HG02798 (cell line): ENCODE data around the gene ZNF425.
A peak's percentile ranks its signal among the peaks of the same experiment; 100 is the strongest.
"Not testable (repeated sequence)": the region's sequence is repeated elsewhere in the genome, so short reads cannot be mapped to it uniquely, and the experiment has no call there.

Source experiments
- ATAC-seq: cut with Tn5 transposase; IDR thresholded peaks from one replicate; pipeline ENCODE4 v1.9.1; 2021; ENCODE audit warnings: mild to moderate bottlenecking; ENCODE audit not compliant: unreplicated experiment, poor library complexity

Gene ZNF425

GRCh38 chr7:149136118-149136517 is 10.0 kb upstream of the ZNF425 start:
- ATAC-seq = no peak

- ATAC-seq = no peak
These were observed 7.0 kb upstream of the ZNF425 start for GRCh38 chr7:149133028-149133710.

- ATAC-seq = no peak
These were observed 4.6 kb upstream of the ZNF425 start for GRCh38 chr7:149130572-149131198.

GRCh38 chr7:149126662-149127266 is 640 bp upstream of the ZNF425 start:
- ATAC-seq = peak; percentile 40

- no peak for ATAC-seq
These were observed 798 bp downstream of the ZNF425 start for GRCh38 chr7:149125189-149125862.

GRCh38 chr7:149109969-149110368 is 16.2 kb downstream of the ZNF425 start:
- no peak for ATAC-seq

GRCh38 chr7:149104749-149105148 is 21.4 kb downstream of the ZNF425 start:
- ATAC-seq = no peak

GRCh38 chr7:149104214-149104613 is 21.9 kb downstream of the ZNF425 start:
- no peak for ATAC-seq

GRCh38 chr7:149103424-149103823 is 22.7 kb downstream of the ZNF425 start:
- no peak for ATAC-seq

GRCh38 chr7:149102666-149103065 is 23.5 kb downstream of the ZNF425 start:
- no peak for ATAC-seq

- ATAC-seq = no peak
These were observed 25.3 kb downstream of the ZNF425 start for GRCh38 chr7:149100821-149101220.

GRCh38 chr7:149099058-149099457 is 27.1 kb downstream of the ZNF425 start:
- no peak for ATAC-seq

GRCh38 chr7:149097088-149097487 is 29.0 kb downstream of the ZNF425 start:
- no peak for ATAC-seq

GRCh38 chr7:149093228-149093627 is 32.9 kb downstream of the ZNF425 start:
- no peak for ATAC-seq

GRCh38 chr7:149092244-149092643 is 33.9 kb downstream of the ZNF425 start:
- ATAC-seq = not testable (repeated sequence)

GRCh38 chr7:149090397-149091195 is 35.5 kb downstream of the ZNF425 start, which contains the start of gene ZNF786:
ZNF786 (minus strand) TSS chr7:149090718; CDS start chr7:149090640, 78 bp downstream.
- peak; percentile 87 for ATAC-seq

GRCh38 chr7:149087376-149087775 is 38.7 kb downstream of the ZNF425 start:
- ATAC-seq = no peak

- no peak for ATAC-seq
These were observed 40.3 kb downstream of the ZNF425 start for GRCh38 chr7:149085866-149086265.

- ATAC-seq = no peak
These were observed 41.7 kb downstream of the ZNF425 start for GRCh38 chr7:149084407-149084806.

GRCh38 chr7:149081914-149082313 is 44.2 kb downstream of the ZNF425 start:
- no peak for ATAC-seq
